ENCODE results near the gene RIC8A. TPM values are rescaled to one million over a fixed set of nuclear protein-coding genes. Genes with fewer than 3 reads are reported as not detected.
A peak's percentile ranks its signal among the peaks of the same experiment; 100 is the strongest.
"Not testable (repeated sequence)": the region's sequence is repeated elsewhere in the genome, so short reads cannot be mapped to it uniquely, and the experiment has no call there.

RIC8A gene
- total RNA-seq, 2 donors from 2014 or later: 110 to 179 TPM

DNA sequence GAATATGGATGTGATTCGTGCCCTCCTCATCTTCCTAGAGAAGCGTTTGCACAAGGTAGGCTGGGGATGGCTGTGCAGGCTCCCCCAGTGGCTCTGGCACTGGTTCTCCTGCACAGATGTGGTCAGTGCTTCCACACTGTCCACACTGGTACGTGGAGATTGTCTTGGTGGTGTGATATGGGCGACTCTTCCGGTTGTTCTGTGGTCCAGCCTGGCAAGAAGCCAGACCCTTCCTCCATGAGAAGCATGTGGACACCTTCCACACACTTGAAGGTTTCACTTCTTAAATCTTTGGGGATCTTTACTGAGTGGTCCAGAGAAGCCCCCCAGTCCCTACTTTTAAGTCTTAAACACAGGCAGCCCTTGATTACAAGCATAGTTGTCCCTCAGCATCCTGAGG is 3.8 kb downstream of the RIC8A start:
- peaks cover 45% of the 10 kb centered on the region in 2 donors for H3K36me3 Mint-ChIP-seq
- no peak for ATAC-seq
- no peak for DNase-seq (ENCODE audit: low spot score in 2 of 2)
- peak overlapping the region; percentile 82 to 99 for H3K27ac Mint-ChIP-seq
- H3K9me3 Mint-ChIP-seq: no peaks in the 10 kb centered on the region

GRCh38 chr11:211741-212140 is 4.2 kb downstream of the RIC8A start:
- peaks cover 41% of the 10 kb centered on the region in 2 donors for H3K36me3 Mint-ChIP-seq
- ATAC-seq (no peak), DNase-seq (ENCODE audit: low spot score in 2 of 2) (no peak)
- H3K9me3 Mint-ChIP-seq: no peaks in the 10 kb centered on the region
- H3K27ac Mint-ChIP-seq: peak overlapping the region; percentile 82 to 99

DNA sequence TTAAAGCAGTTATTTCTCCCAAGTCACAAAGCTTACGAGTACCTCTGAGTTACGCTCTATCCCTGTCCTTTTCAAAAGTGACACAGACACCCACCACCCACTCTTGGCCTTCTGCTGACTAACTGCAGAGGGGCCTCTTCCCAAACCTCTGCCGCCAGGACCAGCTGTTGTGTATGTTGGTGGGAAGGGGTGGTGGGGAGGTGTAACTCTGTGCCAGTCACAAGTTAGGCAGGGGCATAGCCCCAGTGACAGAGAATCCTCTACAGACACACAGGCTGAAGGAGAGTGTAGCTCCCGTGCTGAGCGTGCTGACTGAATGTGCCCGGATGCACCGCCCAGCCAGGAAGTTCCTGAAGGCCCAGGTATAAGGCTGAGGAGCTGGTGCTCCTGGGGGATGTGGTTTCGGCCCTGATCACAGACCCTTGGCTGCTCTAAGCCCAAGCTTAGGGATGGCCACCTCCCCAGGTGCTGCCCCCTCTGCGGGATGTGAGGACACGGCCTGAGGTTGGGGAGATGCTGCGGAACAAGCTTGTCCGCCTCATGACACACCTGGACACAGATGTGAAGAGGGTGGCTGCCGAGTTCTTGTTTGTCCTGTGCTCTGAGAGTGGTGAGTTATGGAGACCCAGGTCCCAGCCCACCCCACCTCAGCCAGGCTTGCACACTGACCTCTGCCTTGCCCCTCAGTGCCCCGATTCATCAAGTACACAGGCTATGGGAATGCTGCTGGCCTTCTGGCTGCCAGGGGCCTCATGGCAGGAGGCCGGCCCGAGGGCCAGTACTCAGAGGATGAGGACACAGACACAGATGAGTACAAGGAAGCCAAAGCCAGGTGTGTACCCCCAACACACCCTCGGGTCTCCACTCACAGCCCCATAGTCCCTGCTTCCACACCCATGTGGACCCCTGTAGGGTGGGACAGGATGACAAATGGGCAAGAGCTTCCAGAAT is 4.9 kb downstream of the RIC8A start:
- peaks cover 34 to 35% of the 10 kb centered on the region in 2 donors for H3K36me3 Mint-ChIP-seq
- peak overlapping the region; percentile 82 to 99 for H3K27ac Mint-ChIP-seq
- peak in 1 of 2 donors; percentile 50 for DNase-seq (ENCODE audit: low spot score in 2 of 2)
- no peak for ATAC-seq
- no peaks in the 10 kb centered on the region for H3K9me3 Mint-ChIP-seq

- Mint-ChIP-seq H3K36me3 (peaks cover 28% of the 10 kb centered on the region in 2 donors), H3K9me3 (no peaks in the 10 kb centered on the region), H3K27ac (peak overlapping the region; percentile 44 to 99)
- no peak for ATAC-seq
- DNase-seq (ENCODE audit: low spot score in 2 of 2): no peak
These were observed 5.6 kb downstream of the RIC8A start for GRCh38 chr11:213111-213510.

DNA sequence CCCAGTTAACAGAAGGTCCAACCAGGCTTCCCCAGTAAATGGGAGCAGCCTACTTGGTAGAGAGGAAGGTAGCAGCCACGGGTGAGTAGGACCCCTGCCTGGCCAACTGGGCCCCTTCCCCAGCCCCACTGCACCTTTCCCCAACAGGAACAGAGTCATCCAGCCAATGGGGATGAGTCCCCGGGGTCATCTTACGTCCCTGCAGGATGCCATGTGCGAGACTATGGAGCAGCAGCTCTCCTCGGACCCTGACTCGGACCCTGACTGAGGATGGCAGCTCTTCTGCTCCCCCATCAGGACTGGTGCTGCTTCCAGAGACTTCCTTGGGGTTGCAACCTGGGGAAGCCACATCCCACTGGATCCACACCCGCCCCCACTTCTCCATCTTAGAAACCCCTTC is 6.6 kb downstream of the RIC8A start:
- no peak for DNase-seq (ENCODE audit: low spot score in 2 of 2)
- Mint-ChIP-seq H3K9me3 (no peaks in the 10 kb centered on the region), H3K27ac (peak overlapping the region in 1 of 2 donors; percentile 52), H3K36me3 (peaks cover 23 to 24% of the 10 kb centered on the region in 2 donors)
- ATAC-seq: no peak

GRCh38 chr11:215581-216037 is 8.1 kb downstream of the RIC8A start:
- H3K36me3 Mint-ChIP-seq: peaks cover 9 to 12% of the 10 kb centered on the region in 2 donors
- no peak for DNase-seq (ENCODE audit: low spot score in 2 of 2)
- H3K9me3 Mint-ChIP-seq: no peaks in the 10 kb centered on the region
- peak in 1 of 2 donors; percentile 62 for ATAC-seq
- peak overlapping the region; percentile 55 to 84 for H3K27ac Mint-ChIP-seq

- H3K9me3 Mint-ChIP-seq: no peaks in the 10 kb centered on the region
- ATAC-seq (no peak), DNase-seq (ENCODE audit: low spot score in 2 of 2) (no peak)
- H3K36me3 Mint-ChIP-seq: peaks cover 8 to 10% of the 10 kb centered on the region in 2 donors
- peak overlapping the region; percentile 29 to 84 for H3K27ac Mint-ChIP-seq
These were observed 8.8 kb downstream of the RIC8A start for GRCh38 chr11:216081-216974.

DNA sequence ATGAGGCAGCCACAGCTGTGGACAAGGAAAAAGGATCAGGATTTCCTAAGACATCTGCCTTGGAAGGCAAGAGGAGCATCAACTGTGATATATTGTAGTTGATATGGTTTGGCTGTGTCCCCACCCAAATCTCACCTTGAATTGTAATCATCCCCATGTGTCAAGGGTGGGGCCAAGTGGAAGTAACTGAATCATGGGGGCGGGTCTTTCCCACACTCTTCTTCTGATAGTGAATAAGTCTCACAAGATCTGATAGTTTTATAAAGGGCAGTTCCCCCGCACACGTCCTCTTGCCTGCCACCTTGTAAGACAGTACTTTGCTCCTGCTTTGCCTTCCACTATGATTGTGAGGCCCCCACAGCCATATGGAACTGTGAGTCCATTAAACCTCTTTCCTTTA is 10.2 kb downstream of the RIC8A start:
- H3K27ac Mint-ChIP-seq: peak overlapping the region; percentile 2 to 66
- DNase-seq (ENCODE audit: low spot score in 2 of 2): no peak
- H3K36me3 Mint-ChIP-seq: peaks cover 4 to 6% of the 10 kb centered on the region in 2 donors
- no peaks in the 10 kb centered on the region for H3K9me3 Mint-ChIP-seq
- ATAC-seq: no peak

- Mint-ChIP-seq H3K9me3 (no peaks in the 10 kb centered on the region), H3K27ac (peak overlapping the region; percentile 71 to 80), H3K36me3 (no peaks in the 10 kb centered on the region)
- DNase-seq (ENCODE audit: low spot score in 2 of 2) (no peak), ATAC-seq (no peak)
These were observed 11.5 kb downstream of the RIC8A start for GRCh38 chr11:218815-219593.

DNA sequence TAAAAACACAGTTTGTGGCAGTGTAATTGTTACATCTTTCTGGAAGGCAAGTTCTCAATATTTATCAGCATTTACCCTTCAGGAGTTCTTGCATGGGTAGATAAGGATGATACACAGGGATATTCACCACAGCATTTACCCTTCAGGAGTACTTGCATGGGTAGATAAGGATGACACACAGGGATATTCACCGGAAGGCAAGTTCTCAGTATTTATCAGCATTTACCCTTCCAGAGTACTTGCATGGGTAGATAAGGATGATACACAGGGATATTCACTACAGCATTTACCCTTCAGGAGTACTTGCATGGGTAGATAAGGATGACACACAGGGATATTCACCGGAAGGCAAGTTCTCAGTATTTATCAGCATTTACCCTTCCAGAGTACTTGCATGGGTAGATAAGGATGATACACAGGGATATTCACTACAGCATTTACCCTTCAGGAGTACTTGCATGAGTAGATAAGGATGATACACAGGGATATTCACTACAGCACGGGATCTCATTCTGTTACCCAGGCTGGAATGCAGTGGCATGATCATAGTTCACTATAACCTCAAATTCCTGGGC is 13.2 kb downstream of the RIC8A start:
- H3K9me3 Mint-ChIP-seq; H3K36me3 Mint-ChIP-seq; H3K27ac Mint-ChIP-seq; DNase-seq (ENCODE audit: low spot score in 2 of 2): not testable (repeated sequence)
- peak in 1 of 2 donors; percentile 44 for ATAC-seq

DNA sequence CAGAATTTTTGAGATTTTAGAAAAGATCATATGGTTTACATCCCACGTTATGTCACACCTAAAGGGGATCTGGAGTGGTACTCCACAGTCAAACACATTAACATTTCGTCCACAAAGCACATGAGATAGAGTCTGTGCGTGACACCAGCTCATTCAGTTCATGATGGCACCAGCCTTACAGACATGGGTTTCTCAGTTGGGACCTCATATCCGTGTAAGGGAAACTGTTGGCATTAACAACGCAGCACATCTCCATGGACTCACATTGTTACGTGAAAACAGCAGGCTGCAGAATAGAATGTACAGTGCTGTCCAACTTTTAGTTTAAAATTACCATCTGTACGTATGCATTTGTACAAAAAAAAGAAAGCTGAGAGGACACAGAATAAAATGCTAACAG is 14.0 kb downstream of the RIC8A start:
- Mint-ChIP-seq H3K27ac (peak overlapping the region in 1 of 2 donors; percentile 48), H3K9me3 (no peaks in the 10 kb centered on the region), H3K36me3 (no peaks in the 10 kb centered on the region)
- DNase-seq (ENCODE audit: low spot score in 2 of 2) (no peak), ATAC-seq (no peak)

- H3K36me3 Mint-ChIP-seq: no peaks in the 10 kb centered on the region
- ATAC-seq (no peak), DNase-seq (ENCODE audit: low spot score in 2 of 2) (no peak)
- H3K9me3 Mint-ChIP-seq: no peaks in the 10 kb centered on the region
- peak overlapping the region; percentile 7 to 48 for H3K27ac Mint-ChIP-seq
These were observed 14.7 kb downstream of the RIC8A start for GRCh38 chr11:221998-222789.

GRCh38 chr11:223026-223789 is 15.7 kb downstream of the RIC8A start:
- no peaks in the 10 kb centered on the region for H3K9me3 Mint-ChIP-seq
- H3K36me3 Mint-ChIP-seq: no peaks in the 10 kb centered on the region
- no peak for DNase-seq (ENCODE audit: low spot score in 2 of 2)
- ATAC-seq: no peak
- peak overlapping the region; percentile 40 to 48 for H3K27ac Mint-ChIP-seq

GRCh38 chr11:223884-224283 is 16.4 kb downstream of the RIC8A start:
- Mint-ChIP-seq H3K27ac (no peak overlapping the region), H3K9me3 (no peaks in the 10 kb centered on the region), H3K36me3 (no peaks in the 10 kb centered on the region)
- no peak for ATAC-seq
- no peak for DNase-seq (ENCODE audit: low spot score in 2 of 2)

GRCh38 chr11:224424-224823 is 16.9 kb downstream of the RIC8A start:
- DNase-seq (ENCODE audit: low spot score in 2 of 2): no peak
- H3K36me3 Mint-ChIP-seq: no peaks in the 10 kb centered on the region
- no peaks in the 10 kb centered on the region for H3K9me3 Mint-ChIP-seq
- peak overlapping the region in 1 of 2 donors; percentile 47 for H3K27ac Mint-ChIP-seq
- no peak for ATAC-seq
